Activated CD8-positive, alpha-beta T cell treated with anti-CD3 and anti-CD28 coated beads for 36 hours (primary cell): ENCODE results near the gene IGDCC3. TPM values are rescaled to one million over a fixed set of nuclear protein-coding genes. Genes with fewer than 3 reads are reported as not detected.

Experiments used
- ATAC-seq: fragments of 200-7000 bp; cut with Tn5 transposase; one replicate; pipeline ENCODE4 v1.10.0; 2021; ENCODE audit warnings: mild to moderate bottlenecking, moderate library complexity
- CTCF ChIA-PET: fragments of 350-600 bp; sonication (Branson Sonifier 250); formaldehyde crosslinking; loops from one replicate; lab custom pipeline; 2021; ENCODE audit warnings: antibody characterized with exemption; lab: Charles Lee
- POLR2A ChIA-PET: fragments of 350-600 bp; sonication (Branson Sonifier 250); formaldehyde crosslinking; loops from one replicate; lab custom pipeline; 2021; ENCODE audit warnings: antibody characterized with exemption; lab: Charles Lee
- DNase-seq: peaks from one replicate; pipeline ENCODE4 v3.0.0-alpha.2; 2020
- H3K27ac Mint-ChIP-seq: one replicate; pipeline ENCODE4 v1.8.0; 2021; ENCODE audit warnings: mild to moderate bottlenecking, mixed read lengths
- H3K27me3 Mint-ChIP-seq: one replicate; pipeline ENCODE4 v1.8.0; 2021; ENCODE audit warnings: mixed read lengths
- H3K36me3 Mint-ChIP-seq: one replicate; pipeline ENCODE4 v1.8.0; 2021; ENCODE audit warnings: low read depth, mixed read lengths
- H3K4me1 Mint-ChIP-seq: one replicate; pipeline ENCODE4 v1.8.0; 2021; ENCODE audit warnings: low read depth, mixed read lengths
- H3K4me3 Mint-ChIP-seq: one replicate; pipeline ENCODE4 v1.8.0; 2021; ENCODE audit warnings: mild to moderate bottlenecking, moderate library complexity, mixed read lengths
- H3K9me3 Mint-ChIP-seq: one replicate; pipeline ENCODE4 v1.8.0; 2021; ENCODE audit warnings: mixed read lengths
- intact Hi-C: fragments of 100-400 bp; cut with micrococcal nuclease; formaldehyde crosslinking; loops from one replicate; pipeline ENCODE4 v1.10.0; 2022
- total RNA-seq, 2 experiments: library from RNA; stranded (reverse); gene quantifications; one replicate each; pipeline ENCODE4 v1.2.3, GENCODE V29; 2021
- TF ChIP-seq, protein P1 (sequence below): fragments of 200-600 bp; IDR thresholded peaks from one replicate; pipeline ENCODE4 v1.8.0; 2022; ENCODE audit warnings: antibody characterized with exemption, mild to moderate bottlenecking

IGDCC3 gene
- total RNA-seq, 2 experiments from 2014 or later: not detected

DNA sequence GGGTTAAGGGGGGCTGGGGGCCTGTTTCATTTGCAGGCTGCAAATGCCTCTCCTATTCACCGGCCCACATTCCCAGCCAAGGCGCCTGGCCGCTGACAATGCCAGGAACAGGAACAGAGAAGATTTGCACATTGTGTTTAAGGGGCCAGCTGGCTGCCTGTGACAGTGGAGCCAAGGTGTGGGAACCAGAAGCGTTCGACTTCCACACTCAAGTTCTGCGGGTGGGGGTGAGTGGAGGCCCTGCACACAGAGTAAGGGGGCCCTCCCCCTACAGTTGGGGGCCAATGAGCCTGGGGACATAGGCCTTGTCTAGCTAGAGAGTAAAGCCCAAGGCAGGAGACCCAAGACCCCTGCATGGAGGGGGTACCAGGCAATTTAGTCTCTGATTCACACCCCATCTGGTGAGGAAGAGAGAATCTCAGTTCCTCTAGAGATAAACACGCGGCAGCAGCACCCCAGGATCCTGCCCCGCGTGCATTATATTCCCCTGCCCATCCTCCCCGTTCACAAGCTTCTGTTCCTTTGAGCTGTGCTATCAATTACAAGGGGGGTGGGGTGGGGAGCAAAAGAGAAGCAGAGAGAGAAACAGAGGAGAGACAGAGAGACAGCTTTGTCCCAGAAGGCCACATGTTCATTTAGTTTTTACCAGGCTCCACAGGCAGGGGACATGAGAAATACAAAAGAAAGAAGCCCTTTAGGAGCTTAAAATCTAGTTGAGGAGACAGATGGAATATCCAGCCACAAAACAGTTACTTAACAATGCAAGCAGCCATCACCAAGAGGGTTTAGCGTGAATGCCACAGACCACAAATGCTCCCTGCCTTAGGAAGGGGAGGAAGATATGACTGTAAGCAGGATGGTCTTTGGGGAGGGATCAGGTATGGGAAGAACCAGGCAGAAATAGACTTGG, 9.2 kb downstream of the IGDCC3 start:
- DNase-seq (no peak), ATAC-seq (no peak)
- Mint-ChIP-seq H3K4me1 (no peaks in the 10 kb centered on the region), H3K4me3 (no peak overlapping the region), H3K27me3 (peaks cover 5% of the 10 kb centered on the region), H3K9me3 (no peaks in the 10 kb centered on the region), H3K27ac (no peak overlapping the region), H3K36me3 (no peaks in the 10 kb centered on the region)
- intact Hi-C loops: no loop called here
- CTCF ChIA-PET: interaction anchor here (7.6 kb wide), 1 partner anchor 17 kb away, joined by 50 read pairs; no protein-coding TSS in a partner anchor
- POLR2A ChIA-PET: interaction anchor here (0.8 kb wide), 1 partner anchor 64 kb away, joined by 3 read pairs; the partner anchor contains the start of gene RNU5B-1
- TF ChIP-seq, protein P1, sequence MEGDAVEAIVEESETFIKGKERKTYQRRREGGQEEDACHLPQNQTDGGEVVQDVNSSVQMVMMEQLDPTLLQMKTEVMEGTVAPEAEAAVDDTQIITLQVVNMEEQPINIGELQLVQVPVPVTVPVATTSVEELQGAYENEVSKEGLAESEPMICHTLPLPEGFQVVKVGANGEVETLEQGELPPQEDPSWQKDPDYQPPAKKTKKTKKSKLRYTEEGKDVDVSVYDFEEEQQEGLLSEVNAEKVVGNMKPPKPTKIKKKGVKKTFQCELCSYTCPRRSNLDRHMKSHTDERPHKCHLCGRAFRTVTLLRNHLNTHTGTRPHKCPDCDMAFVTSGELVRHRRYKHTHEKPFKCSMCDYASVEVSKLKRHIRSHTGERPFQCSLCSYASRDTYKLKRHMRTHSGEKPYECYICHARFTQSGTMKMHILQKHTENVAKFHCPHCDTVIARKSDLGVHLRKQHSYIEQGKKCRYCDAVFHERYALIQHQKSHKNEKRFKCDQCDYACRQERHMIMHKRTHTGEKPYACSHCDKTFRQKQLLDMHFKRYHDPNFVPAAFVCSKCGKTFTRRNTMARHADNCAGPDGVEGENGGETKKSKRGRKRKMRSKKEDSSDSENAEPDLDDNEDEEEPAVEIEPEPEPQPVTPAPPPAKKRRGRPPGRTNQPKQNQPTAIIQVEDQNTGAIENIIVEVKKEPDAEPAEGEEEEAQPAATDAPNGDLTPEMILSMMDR: no peak

GRCh38 chr15:65366122-65366892, 11.5 kb downstream of the IGDCC3 start:
- Mint-ChIP-seq H3K4me3 (no peak overlapping the region), H3K27me3 (peaks cover 8% of the 10 kb centered on the region), H3K36me3 (no peaks in the 10 kb centered on the region), H3K4me1 (no peaks in the 10 kb centered on the region), H3K9me3 (no peaks in the 10 kb centered on the region), H3K27ac (no peak overlapping the region)
- ATAC-seq (no peak), DNase-seq (no peak)
- ChIA-PET POLR2A (interaction anchor here (1.1 kb wide), 1 partner anchor 26 kb away, joined by 3 read pairs; no protein-coding TSS in a partner anchor), CTCF (interaction anchor here (0.9 kb wide), 1 partner anchor 19 kb away, joined by 3 read pairs; no protein-coding TSS in a partner anchor)
- intact Hi-C loops: no loop called here
- TF ChIP-seq, protein P1: no peak

- Mint-ChIP-seq H3K9me3 (no peaks in the 10 kb centered on the region), H3K36me3 (no peaks in the 10 kb centered on the region), H3K27ac (no peak overlapping the region), H3K27me3 (peaks cover 9% of the 10 kb centered on the region), H3K4me1 (no peaks in the 10 kb centered on the region), H3K4me3 (no peak overlapping the region)
- intact Hi-C loops: no loop called here
- TF ChIP-seq, protein P1: no peak
- ChIA-PET CTCF (no interaction called here), POLR2A (no interaction called here)
- ATAC-seq (no peak), DNase-seq (no peak)
These were observed 12.6 kb downstream of the IGDCC3 start for GRCh38 chr15:65365229-65365628.

GRCh38 chr15:65363766-65364165, 14.0 kb downstream of the IGDCC3 start:
- Mint-ChIP-seq H3K36me3 (no peaks in the 10 kb centered on the region), H3K4me3 (no peak overlapping the region), H3K9me3 (no peaks in the 10 kb centered on the region), H3K4me1 (no peaks in the 10 kb centered on the region), H3K27ac (no peak overlapping the region), H3K27me3 (peaks cover 9% of the 10 kb centered on the region)
- ATAC-seq (no peak), DNase-seq (no peak)
- POLR2A ChIA-PET: interaction anchor here (1.6 kb wide), 1 partner anchor 59 kb away, joined by 3 read pairs; the partner anchor contains the start of gene RNU5B-1
- intact Hi-C loops: no loop called here
- TF ChIP-seq, protein P1: no peak
- CTCF ChIA-PET: interaction anchor here (1.0 to 1.4 kb wide), 2 partner anchors 10 to 45 kb away, joined by 3 read pairs; no protein-coding TSS in a partner anchor
